ENCODE measurements around the gene GPR142.

GPR142 gene

DNA sequence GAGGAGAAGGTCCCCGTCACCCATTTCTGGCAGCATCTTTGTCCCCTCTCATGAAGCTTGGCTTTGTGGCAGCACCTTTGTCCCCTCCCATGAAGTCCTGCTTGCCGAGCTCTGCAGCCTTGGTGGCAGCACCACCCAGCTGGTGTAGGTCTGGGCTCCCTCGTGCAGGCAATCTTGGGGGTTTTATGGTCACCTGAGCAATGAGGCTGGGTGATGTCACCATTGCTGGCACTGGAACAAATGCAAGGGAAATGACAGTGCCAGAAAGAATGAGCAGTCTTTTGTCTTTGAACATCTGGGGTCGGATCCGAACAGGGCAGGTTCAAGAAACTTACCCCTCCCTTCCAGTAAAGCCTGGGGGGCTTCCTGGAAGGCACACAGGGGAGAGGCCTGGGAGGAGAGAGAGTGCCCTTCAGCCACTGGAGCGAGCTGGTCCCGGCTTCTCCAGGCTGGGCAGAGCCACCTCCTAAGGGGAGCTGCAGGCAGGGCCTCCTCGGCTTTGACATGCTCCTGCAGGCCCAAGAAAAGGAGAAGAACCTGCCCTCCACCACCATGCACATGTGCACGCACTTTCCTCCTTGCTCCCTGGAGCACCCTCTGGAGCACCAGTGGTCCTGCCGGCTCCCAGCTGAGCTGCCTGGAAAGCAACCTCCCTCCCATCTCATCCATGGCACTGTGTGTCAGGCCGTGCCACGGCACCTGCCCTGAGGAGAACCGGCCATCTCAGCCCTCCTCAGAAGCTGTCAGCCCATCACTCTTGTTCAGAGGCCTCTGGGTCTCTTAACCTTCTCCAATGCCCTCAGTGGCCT, 21.7 kb upstream of the GPR142 start:
- no peak for DNase-seq (ENCODE audit: low read depth)

DNA sequence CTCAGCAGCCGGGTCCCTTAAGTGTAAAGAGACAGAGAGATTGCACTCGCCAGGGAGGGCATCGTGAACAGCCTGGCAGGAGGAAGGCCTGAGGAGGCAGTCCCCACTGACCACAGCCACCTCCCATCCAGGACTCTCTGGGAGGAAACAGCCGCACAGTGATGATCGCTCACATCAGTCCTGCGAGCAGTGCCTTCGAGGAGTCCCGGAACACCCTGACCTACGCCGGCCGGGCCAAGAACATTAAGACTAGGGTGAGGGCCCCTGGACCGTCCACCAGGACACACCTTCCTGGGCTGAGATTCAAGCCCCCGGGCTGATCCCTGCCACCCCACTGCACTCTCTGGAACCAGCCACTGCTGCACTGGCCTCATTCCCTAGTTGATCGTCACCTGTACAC, 19.7 kb upstream of the GPR142 start:
- DNase-seq (ENCODE audit: low read depth) = no peak

DNA sequence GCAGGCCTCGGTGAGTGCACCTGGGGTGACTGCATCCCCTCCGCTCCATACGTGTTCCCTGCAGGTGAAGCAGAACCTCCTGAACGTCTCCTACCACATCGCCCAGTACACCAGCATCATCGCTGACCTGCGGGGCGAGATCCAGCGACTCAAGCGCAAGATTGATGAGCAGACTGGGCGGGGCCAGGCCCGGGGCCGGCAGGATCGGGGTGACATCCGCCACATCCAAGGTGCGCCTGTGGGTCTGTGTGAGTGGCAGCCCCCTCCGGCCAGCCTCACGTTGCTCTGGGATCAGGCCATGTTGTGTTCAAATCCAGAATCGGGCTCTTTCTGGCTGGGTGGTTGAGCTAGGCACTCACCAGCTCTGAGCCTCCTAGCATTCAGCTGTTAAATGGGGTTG, 18.2 kb upstream of the GPR142 start:
- no peak for DNase-seq (ENCODE audit: low read depth)

DNA sequence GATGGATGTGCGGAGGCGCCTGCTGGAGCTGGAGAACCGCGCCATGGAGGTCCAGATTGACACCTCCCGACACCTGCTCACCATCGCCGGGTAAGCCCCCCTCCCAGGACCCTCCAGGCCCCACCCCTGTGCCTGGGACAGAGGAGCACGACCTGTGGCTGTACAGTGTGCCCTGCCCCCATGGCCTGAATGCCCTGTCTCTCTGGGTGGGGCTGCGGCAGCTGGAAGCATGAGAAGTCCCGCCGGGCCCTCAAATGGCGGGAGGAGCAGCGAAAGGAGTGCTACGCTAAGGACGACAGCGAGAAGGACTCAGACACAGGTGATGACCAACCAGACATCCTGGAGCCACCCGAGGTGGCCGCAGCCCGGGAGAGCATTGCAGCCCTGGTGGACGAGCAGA, 16.8 kb upstream of the GPR142 start:
- DNase-seq (ENCODE audit: low read depth) = no peak

DNA sequence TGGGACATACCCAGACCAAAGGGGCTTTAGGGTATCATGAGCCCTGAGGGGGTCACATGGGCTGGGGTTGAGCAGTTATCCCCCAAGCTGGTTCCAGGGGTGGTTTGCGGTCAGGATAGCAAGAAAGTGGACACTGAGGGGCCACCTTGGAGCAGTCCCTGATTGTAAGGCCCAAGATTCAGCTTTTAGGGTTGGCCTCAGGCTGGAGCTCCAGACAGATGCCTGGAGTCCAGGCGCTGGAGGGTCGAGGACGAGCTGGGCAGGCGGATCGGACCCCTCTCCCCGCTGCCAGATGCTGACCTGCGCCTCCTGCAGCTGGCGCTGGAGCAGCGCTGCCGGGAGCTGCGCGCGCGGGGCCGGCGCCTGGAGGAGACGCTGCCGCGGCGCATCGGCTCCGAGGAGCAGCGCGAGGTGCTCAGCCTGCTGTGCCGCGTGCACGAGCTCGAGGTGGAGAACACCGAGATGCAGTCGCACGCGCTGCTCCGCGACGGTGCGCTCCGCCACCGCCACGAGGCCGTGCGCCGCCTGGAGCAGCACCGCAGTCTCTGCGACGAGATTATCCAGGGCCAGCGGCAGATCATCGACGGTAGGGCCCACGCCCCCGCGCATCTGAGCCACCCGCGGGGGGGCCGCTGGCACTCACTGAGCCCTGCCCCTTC, 15.6 kb upstream of the GPR142 start:
- DNase-seq (ENCODE audit: low read depth) = no peak

DNA sequence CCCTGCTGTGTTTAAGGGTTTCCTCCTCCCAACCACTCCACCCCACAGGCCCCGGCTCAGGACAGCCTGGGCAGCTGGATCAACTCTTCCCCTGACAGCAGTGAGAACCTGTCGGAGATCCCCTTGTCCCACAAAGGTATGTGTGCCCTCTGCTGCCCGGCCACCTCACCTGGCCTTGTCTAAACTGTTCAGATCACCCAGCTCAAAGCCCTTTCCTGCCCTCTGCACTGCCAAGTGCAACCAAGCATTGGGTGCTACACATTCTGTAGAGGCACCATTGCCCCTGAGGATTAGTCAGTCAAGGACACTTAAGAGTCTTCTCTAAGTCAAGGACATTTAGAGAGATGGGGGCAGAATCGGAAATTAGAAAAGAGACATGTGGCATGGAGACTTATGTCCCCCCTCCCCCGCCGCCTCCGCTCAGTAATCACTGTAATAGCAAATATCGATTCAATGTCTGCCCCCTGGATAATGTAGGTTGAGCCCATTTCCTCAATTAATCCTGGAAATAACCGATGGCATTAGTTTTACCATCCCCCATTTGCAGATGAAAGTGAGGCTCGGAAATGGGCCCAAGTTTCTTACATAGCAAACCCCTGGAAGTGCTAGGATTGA, 13.8 kb upstream of the GPR142 start:
- no peak for DNase-seq (ENCODE audit: low read depth)

DNA sequence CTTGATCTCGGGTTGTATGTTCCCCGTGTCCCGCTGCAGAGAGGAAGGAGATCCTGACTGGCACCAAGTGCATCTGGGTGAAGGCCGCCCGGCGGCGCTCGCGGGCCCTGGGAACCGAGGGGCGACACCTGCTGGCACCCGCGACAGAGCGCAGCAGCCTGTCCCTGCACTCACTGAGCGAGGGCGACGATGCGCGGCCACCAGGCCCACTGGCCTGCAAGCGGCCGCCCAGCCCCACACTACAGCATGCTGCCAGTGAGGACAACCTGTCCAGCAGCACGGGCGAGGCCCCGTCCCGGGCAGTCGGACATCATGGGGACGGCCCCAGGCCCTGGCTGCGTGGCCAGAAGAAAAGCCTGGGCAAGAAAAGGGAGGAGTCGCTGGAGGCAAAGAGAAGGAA, 13.2 kb upstream of the GPR142 start:
- peak; percentile 40 for DNase-seq (ENCODE audit: low read depth)

DNA sequence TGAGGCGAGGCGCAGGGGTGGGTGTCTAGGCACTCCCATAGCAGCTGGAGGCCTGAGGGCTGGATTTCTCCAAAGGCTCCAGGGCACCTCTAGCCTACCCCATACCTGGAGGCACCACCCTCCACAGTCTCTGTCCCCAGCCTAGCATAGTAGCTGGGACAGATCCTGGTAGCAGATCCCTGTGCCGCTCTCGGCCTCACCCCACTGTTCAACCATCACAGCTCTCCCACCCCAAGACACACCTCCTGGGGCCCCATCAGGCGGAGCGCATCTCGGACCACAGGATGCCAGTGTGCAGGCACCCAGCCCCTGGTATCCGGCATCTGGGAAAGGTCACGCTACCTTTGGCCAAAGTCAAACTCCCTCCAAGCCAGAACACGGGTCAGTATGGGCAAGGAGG, 12.7 kb upstream of the GPR142 start:
- no peak for DNase-seq (ENCODE audit: low read depth)

DNA sequence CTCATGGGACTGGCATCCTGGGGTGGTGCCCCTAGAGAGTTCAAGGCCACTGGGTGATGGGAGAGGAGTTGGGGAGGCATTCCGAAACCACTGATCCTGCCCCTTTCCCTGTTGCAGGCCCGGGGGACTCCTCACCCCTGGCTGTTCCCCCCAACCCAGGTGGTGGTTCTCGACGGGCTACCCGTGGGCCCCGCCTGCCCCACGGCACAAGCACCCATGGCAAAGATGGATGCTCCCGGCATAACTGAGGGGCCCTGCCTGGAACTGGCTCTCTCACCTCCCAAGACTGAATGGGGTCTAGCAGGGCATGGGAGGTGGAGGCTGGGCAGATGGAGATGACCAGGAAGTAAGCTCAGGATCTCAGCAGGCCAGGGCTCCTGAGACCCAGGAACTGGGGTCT, 12.2 kb upstream of the GPR142 start:
- DNase-seq (ENCODE audit: low read depth) = no peak

DNA sequence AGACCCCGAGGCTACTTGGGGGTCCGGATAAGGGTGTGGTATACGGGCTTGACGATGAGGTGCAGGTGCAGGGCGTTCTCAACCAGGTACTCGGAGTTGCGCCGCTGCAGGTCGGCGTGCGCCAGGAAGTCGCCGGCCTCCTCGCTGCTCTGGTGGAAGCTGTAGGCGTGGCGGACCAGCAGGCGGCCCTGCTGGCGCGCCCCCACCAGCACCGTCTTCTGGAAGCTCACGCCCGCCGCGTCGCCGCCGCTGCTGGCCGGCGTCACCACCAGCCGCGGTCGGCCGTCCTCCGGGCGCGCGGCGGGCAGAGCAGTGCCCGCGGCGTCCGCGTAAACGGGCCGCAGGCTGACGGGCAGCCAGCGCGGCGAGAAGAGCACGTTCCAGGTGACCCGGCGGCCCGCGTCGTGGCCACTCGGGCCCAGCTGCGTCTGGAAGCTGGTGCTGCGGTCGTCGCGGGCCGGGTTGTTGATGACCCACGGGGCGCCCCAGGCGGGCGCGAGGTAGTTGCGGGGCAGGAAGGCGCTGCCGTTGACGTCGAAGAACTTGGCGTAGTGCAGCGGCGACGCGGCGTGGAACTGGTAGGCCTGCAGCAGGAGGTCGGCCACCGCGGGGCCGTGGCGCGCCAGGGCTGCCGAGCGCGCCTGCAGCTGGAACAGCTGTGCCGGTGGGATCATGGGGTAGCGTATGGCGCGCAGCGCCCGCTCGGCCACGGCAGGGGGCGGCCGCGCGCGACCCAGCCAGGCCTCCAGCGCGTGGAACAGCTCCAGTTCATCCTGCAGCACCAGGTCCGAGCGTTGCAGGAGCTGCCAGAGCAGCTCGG, 10.4 kb upstream of the GPR142 start:
- no peak for DNase-seq (ENCODE audit: low read depth)

DNA sequence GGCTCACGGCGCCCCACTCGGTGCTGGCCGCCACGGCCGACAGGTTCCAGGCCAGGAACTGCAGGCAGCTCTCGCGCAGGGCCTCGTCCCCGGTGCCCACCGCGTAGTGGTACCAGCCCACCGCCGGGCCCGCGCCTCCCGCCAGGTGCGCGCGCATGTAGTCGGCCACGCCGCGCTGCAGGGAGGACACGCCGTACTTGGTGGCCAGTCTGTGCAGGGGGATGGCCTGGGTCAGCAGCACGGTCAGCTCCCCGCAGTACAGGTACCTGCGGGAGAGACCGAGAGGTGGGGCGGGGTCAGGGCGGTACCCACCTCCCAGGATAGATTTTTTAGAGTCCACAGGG, 9.9 kb upstream of the GPR142 start:
- no peak for DNase-seq (ENCODE audit: low read depth)

DNA sequence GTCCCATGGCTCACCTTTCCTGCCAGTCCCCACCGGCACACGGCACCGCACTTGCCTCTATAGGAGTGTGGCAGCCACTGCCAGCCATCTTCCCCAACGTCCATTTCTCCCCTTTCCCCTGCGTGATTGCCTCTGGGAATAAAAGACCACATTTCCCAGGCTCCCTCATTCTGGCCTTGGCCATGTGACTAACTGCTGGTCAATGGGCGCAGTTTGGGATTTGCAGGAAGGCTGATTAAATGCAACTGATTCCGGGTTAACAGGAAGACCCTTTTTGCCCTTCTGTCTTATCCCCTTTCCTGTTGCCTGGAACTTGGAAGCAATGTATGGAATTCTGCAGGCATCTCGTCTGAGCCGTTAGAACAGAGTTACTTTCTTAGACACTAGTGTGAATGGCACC, 8.6 kb upstream of the GPR142 start:
- DNase-seq (ENCODE audit: low read depth) = no peak

DNA sequence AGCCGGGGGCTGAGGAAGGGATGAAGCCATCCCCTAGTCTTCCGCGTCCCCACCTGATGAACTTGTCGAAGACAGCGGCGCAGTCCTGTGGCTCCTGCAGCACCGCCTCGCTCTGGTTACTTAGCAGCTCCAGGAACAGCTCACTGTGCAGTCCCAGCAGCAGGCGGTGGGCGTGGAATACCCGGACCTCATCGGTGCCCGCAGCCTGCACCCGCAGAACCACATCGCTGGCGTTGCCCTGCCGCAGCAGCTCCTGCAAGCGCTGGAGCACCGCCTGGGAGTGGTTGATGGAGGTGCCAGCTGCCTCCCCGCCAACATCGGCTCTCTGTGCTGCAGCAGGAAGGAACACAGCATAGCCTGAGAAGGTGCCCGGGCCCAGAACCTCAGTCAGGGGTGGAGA, 7.4 kb upstream of the GPR142 start:
- no peak for DNase-seq (ENCODE audit: low read depth)

DNA sequence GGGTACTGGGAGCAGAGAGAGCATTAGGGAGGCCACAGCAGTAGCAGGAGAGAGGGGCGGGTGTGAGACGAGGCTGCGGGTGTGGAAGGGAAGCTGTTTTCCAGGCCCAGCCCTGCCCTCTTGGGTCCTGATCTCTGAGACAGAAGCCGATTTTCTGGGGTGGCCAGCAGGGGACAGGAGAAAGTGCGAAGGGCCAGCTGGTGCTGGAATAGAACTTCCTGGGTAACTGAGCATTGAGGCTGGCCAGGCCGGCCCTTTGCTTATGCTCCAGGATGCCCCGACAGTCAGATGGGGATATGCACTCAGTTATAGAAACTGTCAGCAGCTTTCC, 6.4 kb upstream of the GPR142 start:
- DNase-seq (ENCODE audit: low read depth) = no peak

DNA sequence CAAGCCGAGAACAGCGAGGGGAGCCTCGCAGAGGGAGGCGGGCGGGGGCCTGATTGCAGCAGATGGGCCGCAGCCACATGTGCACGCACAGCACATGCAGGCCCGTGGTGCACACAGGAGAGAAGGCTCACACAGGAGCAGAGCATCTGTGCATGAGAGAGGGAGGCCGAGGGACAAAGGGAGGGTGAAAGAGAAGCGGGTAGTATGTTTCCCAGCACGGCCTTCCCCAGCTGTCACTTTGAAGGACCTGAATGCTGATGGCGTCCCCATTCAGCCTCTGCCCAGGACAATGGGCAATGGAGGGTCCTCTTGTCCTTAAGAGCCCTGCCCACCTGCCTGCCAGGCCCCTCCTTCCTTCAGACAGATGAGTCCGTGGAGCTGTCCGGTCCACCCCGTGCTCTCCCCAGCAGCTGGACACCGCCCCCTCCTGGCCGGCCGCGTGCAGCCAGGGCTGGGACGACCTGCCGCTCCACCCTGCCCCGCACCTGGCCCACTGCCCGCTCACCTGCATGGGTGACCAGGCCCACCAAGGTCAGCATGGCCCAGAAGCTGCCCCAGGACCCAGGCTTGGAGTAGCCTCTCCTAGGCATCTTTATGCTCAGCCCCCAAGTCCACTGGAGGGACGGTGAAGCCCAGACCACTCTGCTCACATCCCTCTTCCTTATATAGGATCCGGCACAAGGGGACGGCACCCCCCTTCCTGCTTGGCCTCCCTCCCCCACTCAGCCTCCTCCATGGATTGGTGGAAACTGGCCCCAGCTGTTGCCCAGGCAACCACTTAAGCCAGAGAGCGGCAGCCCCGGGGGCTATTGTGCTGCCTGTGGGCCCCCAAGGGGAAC, 5.9 kb upstream of the GPR142 start, which contains the start of gene BTBD17:
TSS of gene BTBD17 (minus strand) at position 639 of the 839 bp plus-strand sequence. CDS start at position 590, 49 bp downstream.
- no peak for DNase-seq (ENCODE audit: low read depth)

DNA sequence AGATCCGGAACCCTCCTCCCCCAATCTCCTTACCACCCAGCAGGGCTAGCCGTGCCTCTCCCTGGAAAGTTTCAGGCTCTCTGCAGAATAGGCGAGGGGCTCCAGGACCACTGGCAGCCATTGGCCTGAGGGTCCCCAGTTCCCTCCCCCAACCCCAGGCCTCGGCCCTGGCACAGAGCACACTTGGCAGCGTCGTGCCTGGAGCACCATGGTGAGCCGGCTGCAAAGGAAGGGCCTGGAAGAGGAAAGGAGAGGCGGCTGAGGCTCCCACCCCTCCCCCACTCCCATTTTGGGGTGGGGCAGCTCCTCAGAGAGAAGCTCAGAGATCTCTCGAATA, 5.3 kb upstream of the GPR142 start:
- DNase-seq (ENCODE audit: low read depth) = no peak

DNA sequence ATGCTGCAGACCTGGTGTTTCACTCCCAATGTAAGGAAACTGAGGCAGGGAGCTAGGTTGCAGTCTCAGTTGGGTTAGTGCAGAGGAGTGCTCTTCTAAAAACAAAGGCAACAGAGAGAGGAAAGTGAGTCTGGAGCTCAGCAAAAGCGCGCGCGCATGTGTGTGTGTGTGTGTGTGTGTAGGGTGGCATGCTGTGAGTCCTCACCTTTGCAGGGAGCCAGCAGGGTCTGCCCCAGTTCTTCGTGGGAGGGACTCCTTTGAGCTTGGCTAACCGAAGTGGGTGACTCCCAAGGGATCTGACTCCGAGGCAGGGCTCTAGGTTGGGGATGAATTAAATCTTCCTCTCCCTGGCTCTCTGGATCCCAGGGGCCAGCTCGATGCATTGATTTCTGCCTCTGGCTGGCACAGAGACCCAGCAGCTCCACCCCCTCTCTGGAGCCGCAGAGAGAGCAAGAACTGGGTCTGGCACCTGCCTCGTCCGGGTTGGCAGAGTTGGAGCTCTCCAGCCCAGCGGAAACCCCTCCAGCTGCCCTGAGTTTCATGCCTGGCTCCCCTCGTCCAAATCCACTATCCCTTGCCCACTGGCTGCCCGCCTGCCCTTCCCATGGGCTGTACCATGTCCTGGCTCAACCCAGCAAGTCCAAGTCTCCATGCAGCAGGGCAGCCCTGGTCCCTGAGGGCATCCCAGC, 4.4 kb upstream of the GPR142 start:
- DNase-seq (ENCODE audit: low read depth) = no peak

DNA sequence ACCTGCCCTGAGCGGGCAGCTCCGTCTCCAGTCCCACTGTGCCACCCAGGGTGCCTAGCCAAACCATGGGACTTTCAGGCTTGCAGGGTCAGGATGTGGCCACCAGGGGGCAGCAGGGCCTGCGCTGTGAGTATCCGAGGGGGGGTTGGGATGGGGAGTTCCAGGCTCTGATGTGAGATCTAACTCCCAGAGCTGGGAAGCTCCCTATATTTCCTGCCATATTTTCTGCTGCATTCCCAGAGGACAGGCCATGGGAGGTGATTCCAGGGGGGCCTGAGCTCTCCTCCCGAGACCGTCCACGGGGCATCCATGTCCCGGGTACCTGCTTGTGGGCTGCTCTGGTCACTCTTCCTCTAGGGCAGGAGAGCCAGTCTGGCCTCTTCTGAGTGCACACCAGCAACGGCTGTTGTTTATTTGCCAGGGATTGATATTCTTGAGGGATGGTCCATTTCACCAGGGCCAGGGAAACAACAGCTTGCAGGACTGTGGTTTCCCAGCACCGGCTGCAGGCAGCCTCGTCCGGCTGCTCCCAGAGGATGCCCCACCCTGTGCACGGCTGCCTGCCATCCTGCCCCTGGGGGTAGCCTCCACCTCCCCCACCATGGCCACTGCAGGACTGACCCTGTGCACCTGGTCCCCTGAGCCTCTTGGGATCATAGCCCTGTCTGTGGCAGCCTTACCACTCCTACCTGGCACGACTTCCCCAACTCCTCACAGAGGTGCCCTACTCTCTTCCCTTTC, 1.2 kb downstream of the GPR142 start:
- DNase-seq (ENCODE audit: low read depth) = peak; percentile 56

DNA sequence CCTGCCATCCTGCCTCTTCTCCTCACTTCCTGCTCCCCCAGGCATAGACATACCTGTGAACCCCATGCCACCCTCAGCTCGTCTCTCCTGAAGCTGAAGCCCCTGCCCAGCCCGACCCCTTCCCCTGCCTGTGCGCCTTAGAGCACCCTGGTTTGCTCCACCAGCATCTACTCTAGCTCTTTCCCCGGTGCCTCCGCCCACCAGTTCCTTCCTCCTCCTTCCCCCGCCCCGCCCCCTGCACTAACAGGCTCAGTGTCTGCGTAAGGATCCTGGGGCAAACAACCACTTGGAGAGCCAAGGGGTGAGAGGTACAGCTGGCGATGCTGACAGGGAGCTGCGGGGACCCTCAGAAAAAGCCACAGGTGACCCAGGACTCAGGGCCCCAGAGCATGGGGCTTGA, 1.9 kb downstream of the GPR142 start:
- DNase-seq (ENCODE audit: low read depth) = peak; percentile 25

DNA sequence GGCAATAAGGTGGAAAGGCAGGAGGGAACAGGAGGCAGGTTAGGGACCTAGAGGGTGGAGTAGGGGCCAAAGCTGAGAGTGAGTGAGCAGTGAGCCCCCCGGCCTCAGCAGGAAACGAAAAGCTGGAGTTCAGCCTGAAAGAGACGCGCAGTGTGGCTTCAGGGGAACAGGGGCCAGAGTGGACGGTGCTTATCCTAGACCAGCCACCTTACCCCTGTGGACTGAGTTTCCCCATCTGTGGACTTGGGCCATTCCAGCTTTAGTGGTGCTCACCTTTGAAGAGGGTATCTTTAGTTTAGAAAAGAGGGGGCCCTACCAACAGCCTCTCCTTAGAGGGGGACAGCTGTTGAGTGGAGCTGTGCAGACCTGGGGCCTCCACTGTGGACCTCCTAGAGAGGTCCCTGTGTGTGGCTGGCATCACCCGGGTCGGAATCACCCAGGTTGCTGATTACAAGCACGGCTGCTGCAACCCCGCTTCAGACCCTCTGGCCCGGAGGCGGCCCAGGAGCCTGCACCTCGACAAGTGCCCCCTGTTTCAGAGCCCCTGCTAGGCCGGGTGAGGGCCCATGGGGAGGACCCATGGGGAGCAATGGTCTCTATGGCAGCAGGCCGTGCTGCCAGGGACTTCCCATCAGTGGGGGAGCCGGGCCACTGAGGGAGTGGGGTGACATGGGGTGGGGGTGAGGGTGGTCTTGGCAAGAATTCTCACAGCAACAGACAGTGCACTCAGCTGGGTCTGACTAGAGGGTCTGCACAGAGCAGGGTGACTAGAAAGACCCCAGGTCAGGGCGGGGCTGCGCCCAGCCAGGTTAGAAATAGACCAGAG, 2.6 kb downstream of the GPR142 start:
- no peak for DNase-seq (ENCODE audit: low read depth)

Measured in stimulated activated CD8-positive, alpha-beta memory T cell treated with anti-CD3 and anti-CD28 coated beads, Interleukin-15, amount 100 ng/mL, for 24 hours (primary cell).